ENCODE measurements around the gene FN1.
"Not testable (repeated sequence)": the region's sequence is repeated elsewhere in the genome, so short reads cannot be mapped to it uniquely, and the experiment has no call there.

Gene FN1

DNA sequence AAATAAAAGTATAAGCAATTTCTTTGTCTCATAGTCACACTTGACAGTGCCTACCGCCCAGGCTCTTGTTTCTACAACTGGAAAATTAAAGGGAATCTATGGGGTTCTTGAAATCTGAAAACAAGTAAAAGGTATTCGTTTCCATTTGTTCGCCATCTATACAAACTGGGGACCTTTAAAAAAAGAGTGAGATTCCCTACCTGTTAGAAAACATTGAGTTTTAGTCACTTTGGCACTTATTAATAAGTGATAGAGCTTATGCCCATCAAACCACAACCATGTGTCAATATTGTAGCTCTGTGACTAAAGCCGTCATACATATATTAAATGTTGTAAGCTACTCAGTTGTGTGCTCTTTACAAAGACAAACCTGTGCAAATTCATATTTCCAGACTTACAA is 13.2 kb downstream of the FN1 start:
- DNase-seq: no peak

DNA sequence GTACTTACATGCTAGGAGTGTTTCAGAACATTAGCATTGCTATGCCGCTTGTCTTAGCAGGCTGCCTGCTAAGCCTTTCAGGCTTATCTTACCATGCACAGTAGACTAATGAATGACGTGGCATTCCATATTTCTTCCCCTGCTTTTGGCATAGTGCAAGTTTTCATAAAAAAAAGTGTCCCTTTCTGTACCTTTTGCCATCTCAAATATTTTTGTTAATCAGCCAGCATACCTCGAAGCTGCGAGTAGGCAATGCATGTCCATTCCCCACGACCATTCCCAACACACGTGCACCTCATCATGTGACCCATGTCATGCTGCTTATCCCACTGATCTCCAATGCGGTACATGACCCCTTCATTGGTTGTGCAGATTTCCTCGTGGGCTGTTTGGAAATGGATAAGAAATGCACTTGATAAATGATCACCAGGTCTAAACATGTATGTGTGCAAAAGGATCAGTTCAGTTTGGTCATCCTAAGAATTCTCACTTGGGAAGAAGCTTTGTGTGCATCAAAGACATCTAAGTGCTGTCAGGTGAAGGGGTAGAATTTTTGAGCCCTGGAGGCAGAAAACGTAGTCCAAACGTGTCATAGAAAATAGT is 13.9 kb downstream of the FN1 start:
- DNase-seq: no peak

DNA sequence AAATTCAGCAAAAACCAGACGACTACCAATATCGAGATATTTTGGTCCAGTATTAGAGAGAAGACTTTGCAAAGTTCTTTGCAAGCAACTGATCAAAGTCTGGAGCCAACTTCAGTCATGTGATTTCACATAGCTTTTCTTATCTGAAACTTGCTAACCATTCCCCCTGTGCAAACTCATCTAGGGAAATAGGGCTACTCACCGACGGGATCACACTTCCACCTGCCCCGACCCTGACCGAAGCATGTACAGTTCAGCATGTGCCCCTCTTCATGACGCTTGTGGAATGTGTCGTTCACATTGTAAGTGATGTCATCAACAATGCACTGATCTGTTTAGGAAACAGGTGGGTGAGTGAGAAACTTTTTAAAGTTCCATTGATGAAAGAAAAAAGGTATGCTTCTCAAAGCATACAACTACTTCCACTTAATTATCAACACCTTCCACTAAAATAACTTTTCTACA is 15.4 kb downstream of the FN1 start:
- no peak for DNase-seq

DNA sequence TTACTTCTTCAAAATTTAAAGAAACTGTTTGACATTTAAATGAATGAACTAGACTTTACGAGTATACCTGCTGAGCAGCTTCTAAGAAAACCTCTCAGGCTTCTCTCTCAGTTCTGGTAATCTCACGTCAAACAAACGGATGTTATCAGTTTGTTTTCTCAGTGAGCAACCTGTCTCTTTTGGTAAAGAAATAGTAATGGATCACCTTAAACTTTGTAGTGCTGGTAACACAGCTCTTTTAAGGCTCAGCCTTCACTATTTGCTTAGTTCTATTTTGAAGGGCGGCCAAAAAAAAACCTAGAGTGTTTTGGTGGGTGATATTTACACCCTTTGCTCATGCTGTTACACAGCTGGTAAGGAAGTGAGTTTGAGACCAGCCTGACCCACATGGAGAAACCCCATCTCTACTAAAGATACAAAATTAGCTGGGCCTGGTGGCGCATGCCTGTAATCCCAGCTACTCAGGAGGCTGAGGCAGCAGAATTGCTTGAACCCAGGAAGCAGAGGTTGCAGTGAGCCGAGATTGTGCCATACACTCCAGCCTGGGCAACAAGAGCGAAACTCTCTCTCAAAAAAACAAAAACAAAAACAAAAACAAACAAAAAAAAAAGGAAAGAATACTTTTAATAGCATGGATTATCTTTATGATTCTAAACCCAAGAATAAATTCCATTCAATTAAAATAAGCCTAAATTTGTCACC is 15.9 kb downstream of the FN1 start:
- no peak for DNase-seq

DNA sequence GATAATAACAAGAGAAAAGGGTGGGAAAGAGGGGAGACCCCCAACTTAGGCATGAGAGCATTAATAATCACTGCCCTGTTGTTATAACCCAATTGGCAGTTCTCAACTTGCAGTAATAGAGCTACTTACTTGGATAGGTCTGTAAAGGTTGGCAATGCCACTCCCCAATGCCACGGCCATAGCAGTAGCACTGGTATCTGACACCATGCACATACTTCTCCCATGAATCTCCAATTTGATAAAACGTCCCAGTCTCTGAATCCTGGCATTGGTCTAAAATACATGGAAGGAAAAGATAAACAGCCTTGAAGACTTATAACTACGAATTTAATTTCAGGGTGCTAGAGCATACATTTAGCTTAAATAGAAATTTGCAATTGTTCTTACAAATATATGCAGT is 16.8 kb downstream of the FN1 start:
- no peak for DNase-seq

DNA sequence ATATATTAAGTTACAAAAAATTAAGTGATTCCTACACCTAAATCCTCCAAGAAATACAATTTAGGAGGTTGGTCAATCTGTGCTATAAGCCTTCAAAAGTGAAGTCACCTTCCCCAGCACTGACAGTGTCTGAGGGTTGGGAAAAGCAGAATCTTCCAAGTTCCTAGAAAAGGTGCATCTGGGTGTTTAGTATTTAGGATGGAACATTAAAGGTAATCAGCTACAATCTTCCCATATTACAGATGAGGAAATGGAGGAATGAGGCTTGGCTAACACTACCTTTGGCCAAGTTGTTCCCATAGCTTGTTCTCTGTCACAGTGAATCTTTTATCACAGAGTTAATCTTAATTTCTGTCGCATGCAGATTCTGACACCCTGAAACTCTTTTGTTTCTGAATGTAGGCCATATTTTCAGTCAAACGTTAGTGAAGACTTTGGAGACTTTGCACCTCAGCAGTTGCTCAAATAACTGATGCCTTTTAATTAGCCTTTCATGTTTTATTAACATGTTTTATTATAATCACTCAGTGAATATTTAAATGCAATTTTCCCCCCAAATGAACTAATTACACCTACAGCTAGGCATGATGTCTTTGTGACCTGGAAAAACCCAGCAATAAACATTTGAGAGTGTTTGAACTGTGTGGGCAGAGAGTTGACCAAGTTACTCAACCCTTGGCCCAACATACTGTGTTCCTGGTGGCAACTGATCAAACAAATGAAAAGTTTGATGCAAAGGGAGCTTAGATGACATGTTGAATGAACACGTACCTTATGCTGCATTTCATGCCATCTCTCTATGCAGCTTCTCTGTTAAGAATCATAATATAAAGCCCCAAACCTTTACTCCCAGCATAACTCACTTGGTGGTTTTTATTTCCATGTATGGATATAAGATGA is 17.6 kb downstream of the FN1 start:
- DNase-seq: no peak

DNA sequence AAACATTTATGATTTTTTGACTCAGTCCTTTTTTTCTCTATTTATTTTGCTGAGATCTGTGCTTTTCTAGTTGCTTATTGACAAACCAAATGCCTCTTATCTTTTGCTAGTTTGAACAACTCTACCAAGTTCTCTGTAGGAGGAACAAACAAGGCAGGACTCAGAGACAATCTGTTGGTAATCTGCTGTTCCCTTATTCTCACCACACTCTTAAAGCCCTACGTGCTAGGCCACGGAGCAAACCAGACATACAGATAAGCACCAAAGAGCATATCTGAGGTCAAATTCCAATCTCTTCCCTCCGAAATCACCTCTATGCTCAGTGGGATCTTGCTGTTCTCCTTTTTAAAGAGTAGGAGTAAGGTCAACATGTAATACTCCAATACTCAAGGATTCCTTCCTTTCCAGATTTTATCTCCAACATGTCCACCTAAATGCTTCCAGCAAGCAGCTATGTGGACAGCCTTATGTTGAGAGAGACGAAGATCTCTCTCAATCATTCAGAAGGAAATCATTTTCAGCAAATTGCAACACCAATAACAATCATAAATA is 18.4 kb downstream of the FN1 start:
- no peak for DNase-seq

DNA sequence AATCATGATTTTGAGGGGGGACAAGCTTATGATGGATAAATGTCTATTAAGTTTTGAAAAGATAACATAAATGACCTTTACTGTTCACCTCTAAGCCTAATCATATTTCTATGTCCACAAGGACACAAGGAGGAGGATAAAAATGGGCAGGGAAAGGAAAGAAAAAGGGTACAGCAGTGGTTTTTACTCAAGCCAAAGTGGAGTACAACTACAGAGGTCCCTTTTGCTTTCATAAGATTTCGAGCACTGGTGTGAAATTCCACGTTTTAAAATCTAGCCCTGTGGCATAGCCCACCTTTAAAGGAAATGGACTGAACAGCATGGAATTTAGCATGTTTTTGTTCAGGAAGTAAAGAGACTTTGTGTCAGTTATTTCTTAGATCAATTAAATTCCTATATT is 19.2 kb downstream of the FN1 start:
- no peak for DNase-seq

DNA sequence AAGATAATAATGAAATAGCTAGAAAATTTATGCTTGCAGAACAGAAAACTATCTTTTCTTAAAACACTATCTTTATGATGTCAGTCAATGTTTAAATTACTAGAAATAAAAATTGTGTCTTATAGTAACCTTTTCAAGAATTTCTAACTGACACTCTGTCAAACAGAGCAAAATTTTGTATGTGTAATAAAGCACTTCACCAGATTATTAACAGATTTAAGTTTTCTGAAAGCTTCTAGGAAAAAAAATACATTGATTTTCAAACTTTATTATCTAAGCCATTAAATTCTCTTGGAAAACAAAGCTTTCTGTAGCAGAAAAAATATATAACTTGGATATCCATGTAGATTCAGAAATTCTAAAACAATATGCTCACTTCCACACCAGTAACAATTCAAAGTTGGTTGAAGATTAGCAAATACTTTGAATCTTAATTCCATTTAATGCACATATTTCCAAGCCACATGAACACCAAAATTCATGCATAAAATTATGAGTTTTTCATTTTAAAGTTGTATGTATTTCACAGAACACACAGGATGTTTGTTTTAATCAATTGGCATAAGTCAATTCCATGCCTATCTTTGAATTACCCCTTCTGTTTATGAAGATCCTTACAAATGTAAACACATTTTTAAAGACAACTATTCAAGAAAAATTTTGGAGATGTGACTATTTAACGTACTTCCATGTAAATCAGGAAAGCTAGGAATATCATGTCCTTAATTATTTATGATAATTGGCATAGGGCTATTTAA is 19.9 kb downstream of the FN1 start:
- no peak for DNase-seq

DNA sequence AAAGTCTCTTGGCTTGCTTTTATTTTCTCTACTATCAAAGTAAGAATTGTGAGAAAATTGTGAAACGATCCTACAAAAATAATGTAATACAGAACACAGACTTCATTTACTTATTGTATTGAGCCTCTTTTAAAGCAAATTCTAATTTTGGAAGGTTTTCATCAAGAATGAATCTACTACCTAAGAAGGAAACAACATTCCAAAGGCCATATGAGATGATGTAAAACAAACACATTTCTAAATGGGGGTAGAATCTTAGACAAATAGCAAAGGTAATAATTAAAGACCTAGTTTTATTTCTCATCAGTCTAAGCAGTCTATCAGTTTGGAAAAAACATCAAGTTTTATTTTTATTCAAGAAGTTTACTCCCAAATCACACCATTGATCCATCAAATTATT is 20.6 kb downstream of the FN1 start:
- DNase-seq: no peak

DNA sequence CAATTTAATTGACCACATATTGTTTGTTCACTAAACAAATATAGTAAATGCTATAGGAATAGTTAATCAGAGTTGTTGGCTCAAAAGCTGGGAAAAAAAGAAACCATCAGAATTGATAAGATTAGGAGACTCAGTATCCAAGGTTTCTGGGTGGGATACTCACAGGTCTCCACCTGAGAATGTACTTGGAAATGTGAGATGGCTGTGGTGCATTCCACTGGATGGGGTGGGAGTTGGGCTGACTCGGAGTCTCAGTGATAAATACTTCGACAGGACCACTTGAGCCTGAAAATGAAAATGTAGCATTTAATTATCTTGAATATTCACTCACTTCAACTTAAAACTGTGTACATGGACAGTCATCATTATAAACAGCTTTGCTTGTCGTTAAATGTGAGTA is 21.2 kb downstream of the FN1 start:
- no peak for DNase-seq

DNA sequence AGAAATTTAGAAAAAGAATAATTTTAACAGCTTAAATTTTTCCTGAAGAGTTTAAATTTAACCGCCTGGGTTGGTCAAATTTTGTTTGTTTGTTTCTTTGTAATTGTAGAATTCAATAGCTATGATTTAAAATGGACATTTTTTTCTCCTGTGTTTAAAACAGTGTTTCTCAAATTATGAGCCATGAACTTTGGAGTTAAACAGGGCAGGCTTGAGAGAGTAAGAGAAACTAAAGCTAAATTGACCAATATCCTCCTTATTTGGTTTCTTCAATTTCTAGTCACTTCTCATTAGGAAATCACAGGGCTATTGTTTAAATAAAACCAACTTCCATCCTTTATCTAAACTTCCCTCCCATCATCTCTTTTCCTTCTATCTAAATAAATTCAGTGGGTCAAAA is 21.9 kb downstream of the FN1 start:
- no peak for DNase-seq

DNA sequence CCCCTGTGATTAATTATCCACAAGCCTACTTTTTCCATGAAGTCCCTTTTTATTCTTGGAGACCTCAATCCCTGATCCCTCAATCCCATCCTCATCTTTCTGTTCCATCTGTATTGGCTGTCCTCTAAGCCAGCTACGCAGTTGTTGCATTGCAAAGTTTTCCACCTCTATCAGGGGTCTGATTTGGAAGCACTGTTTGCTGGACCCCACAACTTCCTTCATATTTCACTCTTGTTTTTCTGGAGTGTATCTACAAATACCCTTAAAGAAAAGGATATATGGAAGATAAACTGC is 22.4 kb downstream of the FN1 start:
- DNase-seq: no peak

DNA sequence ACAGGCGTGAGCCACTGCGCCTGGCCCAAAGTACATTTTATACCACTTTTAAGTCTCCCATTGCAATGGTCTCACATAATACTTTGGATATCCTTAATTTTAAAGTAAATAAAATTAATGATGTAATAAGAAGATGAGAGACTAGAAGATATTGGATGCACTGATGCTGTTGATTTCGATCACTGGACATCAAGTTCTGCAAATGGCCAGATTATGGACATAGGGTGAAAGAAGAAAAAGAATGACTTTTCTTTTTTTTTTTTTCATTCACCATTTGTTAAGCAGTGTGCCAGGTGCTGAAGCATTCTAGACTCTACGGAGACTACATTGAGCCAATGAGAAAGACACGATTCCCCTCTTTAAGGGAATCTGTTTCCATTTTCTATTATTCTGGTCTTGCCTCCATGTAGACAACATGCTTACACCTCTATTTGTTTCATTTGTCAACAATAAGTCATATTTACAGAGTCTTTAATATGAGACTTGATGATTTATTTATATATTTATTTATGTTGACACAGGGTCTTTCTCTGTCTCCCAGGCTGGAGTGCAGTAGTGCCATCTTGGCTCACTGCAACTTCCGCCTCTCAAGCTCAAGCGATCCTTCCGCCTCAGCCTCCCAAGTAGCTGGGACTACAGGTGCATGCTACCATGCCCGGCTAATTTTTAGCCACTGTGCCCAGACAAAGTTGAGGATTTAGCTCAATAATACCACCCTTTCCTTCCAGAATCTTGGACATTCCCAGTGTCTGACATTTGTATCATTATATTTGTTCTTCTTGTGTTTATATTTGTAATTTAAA is 23.7 kb downstream of the FN1 start:
- DNase-seq: no peak

DNA sequence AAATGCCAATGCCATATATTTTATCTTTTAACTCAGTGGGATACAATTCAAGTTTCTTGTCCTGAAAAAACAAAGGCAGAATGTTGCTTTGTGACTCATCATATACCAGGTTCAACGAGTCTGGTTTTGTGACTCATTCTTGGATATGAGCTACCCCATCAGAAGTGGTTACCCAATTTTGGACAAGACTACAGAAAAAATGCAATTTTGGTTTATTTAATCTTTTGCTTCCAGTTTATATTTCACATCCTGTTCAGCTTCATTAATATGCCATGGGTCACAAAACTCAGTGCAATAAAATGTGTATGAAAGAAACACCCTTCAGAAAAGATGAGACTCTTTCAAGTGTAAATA is 25.0 kb downstream of the FN1 start:
- no peak for DNase-seq

DNA sequence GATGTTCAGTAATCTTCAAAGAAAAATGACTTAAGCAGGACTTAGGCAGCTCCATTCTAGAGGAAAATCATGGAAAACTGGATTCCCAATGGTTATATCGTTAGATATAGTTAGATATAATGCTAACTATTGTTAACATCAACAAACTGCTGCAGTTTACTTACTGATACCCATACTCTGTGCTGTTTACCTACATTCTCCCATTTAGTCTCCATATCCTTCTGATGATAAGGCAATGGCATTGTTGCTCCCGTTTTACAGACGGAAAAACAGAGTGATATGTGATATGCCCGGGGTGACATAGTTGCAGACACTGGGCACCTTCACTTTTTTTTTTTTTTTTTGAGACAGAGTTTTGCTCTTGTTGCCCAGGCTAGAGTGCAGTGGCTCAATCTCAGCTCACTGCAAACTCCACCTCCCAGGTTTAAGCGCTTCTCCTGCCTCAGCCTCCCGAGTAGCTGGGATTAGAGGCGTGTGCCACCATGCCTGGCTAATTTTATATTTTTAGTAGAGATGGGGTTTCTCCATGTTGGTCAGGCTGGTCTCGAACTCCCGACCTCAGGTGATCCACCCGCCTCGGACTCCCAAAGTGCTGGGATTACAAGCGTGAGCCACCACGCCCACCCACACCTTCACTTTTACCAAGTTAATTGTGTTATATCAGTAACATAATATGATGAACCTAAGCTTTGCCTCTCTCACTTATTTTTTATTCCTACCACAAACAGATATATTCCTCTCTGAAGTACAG is 25.5 kb downstream of the FN1 start:
- not testable (repeated sequence) for DNase-seq

DNA sequence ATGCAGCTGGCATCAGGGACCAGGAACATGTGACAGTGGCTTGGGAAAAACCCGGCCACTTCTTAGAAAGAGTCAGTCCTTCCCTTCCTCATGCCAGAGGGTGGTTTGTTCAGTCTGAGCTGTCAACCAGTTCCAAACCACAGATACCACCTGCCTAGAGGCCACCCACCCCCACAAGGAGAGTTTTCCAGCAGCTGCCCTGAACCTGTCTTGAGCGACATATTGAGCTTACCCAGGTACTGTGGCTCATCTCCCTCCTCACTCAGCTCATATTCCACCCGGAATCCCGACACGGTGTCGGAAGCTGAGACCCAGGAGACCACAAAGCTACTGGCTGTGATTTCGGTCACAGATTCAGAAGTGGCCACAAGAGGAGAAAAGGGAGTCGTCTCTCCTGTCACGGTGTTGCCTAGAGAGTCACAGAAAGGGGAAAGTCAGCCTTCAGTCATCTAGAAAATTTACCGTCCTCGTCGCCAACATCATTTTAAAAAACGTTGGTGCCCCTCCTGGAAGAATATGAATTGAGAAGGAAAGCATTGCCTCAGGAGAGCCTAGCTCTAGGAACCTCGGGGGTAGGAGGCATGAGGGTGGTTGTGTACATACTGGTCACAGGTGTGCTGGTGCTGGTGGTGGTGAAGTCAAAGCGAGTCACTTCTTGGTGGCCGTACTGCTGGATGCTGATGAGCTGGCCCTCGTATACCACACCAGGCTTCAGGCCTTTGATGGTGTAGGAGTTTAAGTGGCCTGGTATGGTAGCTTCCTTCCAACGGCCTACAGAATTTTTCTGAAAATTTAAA is 26.3 kb downstream of the FN1 start:
- no peak for DNase-seq

DNA sequence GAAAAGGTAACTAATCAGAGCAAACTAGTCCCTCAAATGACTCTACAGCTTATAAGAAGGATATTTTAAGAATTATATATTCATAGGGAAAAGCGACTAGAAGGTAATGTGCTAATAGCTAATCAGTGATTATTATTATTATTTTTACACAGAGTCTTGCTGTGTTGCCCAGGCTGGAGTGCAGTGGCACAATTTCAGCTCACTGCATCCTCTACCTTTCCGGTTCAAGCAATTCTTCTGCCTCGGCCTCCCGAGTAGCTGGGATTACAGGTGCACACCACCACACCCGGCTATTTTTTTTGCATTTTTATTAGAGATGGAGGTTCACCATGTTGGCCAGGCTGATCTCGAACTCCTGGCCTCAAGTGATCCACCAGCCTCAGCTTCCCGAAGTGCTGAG is 27.4 kb downstream of the FN1 start:
- DNase-seq: not testable (repeated sequence)

DNA sequence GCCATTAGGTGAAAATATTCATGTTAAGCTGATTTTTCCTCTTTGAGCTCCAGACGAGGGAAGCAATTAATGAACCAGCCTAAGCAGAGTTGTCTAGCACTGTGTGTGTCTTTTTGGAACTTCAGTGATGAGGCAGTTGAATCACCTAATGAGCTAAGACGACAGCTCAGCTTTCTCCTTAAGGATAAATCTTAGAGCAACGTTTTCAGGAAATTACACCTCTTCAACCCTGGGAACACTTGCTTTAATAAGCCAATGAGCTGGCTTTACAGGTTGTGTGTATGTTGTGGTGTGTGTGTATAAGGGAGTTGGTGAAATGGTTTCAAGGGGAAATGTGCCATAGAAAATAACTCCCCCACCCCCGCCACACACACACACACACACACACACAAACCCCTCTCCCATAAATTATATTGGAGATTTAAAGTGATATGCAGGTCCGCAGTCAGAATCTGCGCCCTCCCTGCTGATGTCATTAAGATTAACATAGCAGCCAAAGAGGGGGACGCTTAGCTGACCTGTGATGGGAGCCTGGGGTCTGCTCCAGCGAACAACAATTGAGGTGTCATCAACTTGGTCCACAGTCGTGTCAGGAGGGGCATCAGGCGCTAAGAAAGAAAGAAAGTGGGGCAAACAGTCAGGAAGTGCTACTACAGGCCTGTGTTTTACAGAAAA is 28.1 kb downstream of the FN1 start:
- no peak for DNase-seq

DNA sequence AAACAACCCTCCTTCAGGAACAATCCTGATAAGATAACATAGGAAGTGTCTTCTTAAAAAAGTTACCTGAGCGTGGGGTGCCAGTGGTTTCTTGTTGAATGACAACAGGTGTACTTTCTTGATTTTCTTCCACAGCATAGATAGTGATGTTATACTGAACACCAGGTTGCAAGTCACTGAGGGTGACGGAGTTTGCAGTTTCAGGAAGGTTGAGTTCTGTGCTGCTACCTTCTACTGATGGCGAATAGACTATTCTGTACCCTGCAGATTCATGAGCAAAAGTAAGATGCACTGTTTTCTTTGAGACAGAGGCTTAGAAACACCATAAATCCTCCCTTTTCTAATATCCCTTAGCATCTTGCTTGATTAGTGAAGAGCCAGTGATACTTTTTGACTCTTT is 28.8 kb downstream of the FN1 start:
- no peak for DNase-seq
